GM23338 (cell line): ENCODE measurements around the gene CNRIP1. TPM values are rescaled to one million over a fixed set of nuclear protein-coding genes. Genes with fewer than 3 reads are reported as not detected.
A peak's percentile ranks its signal among the peaks of the same experiment; 100 is the strongest.

Experiments
- ATAC-seq: fragments of 200-7000 bp; cut with Tn5 transposase; 3 replicates; pipeline ENCODE4 v1.9.1; 2020
- DNase-seq: peaks from one replicate; pipeline ENCODE4 v3.0.0-alpha.2; 2015; ENCODE audit warnings: low spot score
- H2AFZ ChIP-seq: fragments of 200-600 bp; sonication (generic); 2 replicates; pipeline ENCODE4 v1.8.0; 2016; ENCODE audit warnings: antibody characterized with exemption, mild to moderate bottlenecking, moderate library complexity
- H3F3A ChIP-seq: fragments of 200-600 bp; sonication (generic); replicated peaks from 2 replicates; pipeline ENCODE4 v1.8.0; 2017; ENCODE audit warnings: antibody characterized with exemption, mixed run types, low read depth
- H3K27ac ChIP-seq: fragments of 200-600 bp; sonication (generic); 2 replicates; pipeline ENCODE4 v1.6.1; 2016; ENCODE audit warnings: low read depth
- H3K27me3 ChIP-seq: fragments of 200-600 bp; sonication (generic); 2 replicates; pipeline ENCODE4 v1.8.0; 2016; ENCODE audit warnings: mild to moderate bottlenecking, mixed run types, moderate library complexity; ENCODE audit not compliant: insufficient read depth
- H3K36me3 ChIP-seq: fragments of 200-600 bp; sonication (generic); 2 replicates; pipeline ENCODE4 v1.8.0; 2016; ENCODE audit warnings: mild to moderate bottlenecking; ENCODE audit not compliant: insufficient read depth
- H3K4me1 ChIP-seq: fragments of 200-600 bp; sonication (generic); 2 replicates; pipeline ENCODE4 v1.8.0; 2016; ENCODE audit warnings: mild to moderate bottlenecking, moderate library complexity; ENCODE audit not compliant: insufficient read depth
- H3K4me2 ChIP-seq: fragments of 200-600 bp; sonication (generic); 2 replicates; pipeline ENCODE4 v1.7.1; 2017; ENCODE audit warnings: mixed run types
- H3K4me3 ChIP-seq: fragments of 200-600 bp; sonication (generic); 2 replicates; pipeline ENCODE4 v1.6.1; 2016; ENCODE audit warnings: mixed run types
- H3K79me2 ChIP-seq: fragments of 200-600 bp; sonication (generic); replicated peaks from 2 replicates; pipeline ENCODE4 v1.8.0; 2017; ENCODE audit warnings: mild to moderate bottlenecking; ENCODE audit not compliant: insufficient read depth
- H3K9me2 ChIP-seq: fragments of 200-600 bp; sonication (generic); 2 replicates; pipeline ENCODE4 v1.8.0; 2017; ENCODE audit not compliant: insufficient read depth
- H4K20me1 ChIP-seq: fragments of 200-600 bp; sonication (generic); replicated peaks from 2 replicates; pipeline ENCODE4 v1.8.0; 2017; ENCODE audit warnings: mild to moderate bottlenecking; ENCODE audit not compliant: insufficient read depth
- H3K27ac Mint-ChIP-seq: 2 replicates; pipeline ENCODE4 v1.8.0; 2020; ENCODE audit warnings: inconsistent platforms, mild to moderate bottlenecking, moderate library complexity, mixed read lengths
- H3K27me3 Mint-ChIP-seq: 3 replicates; pipeline ENCODE4 v1.8.0; 2022; ENCODE audit warnings: low read depth, mild to moderate bottlenecking, moderate library complexity, mixed read lengths, inconsistent platforms; ENCODE audit not compliant: insufficient read depth, poor library complexity
- H3K36me3 Mint-ChIP-seq: 3 replicates; pipeline ENCODE4 v1.8.0; 2021; ENCODE audit warnings: low read depth, mild to moderate bottlenecking, inconsistent platforms, moderate library complexity, mixed read lengths
- H3K4me1 Mint-ChIP-seq: 3 replicates; pipeline ENCODE4 v1.8.0; 2020; ENCODE audit warnings: mild to moderate bottlenecking, inconsistent platforms, mixed read lengths
- H3K4me3 Mint-ChIP-seq: 3 replicates; pipeline ENCODE4 v1.8.0; 2021; ENCODE audit warnings: moderate library complexity, mild to moderate bottlenecking, inconsistent platforms, mixed read lengths
- H3K9me3 Mint-ChIP-seq: 3 replicates; pipeline ENCODE4 v1.8.0; 2020; ENCODE audit warnings: moderate library complexity, mild to moderate bottlenecking, inconsistent platforms, mixed read lengths
- CREB1 ChIP-seq: fragments of 250-450 bp; sonication (Bioruptor Pico); IDR thresholded peaks from 2 replicates; pipeline ENCODE4 v1.5.0; 2020; ENCODE audit warnings: low read depth, mild to moderate bottlenecking, moderate library complexity
- EZH2 ChIP-seq: fragments of 200-600 bp; sonication (generic); IDR thresholded peaks from one replicate; pipeline ENCODE4 v1.8.0; 2017; ENCODE audit warnings: antibody characterized with exemption, mild to moderate bottlenecking, low read depth; ENCODE audit not compliant: unreplicated experiment
- EZH2phosphoT487 ChIP-seq: fragments of 200-600 bp; sonication (generic); IDR thresholded peaks from one replicate; pipeline ENCODE4 v1.8.1; 2018; ENCODE audit warnings: antibody characterized with exemption; ENCODE audit not compliant: unreplicated experiment
- JUNB ChIP-seq: IDR thresholded peaks from one replicate; pipeline ENCODE4 v1.6.1; 2016; ENCODE audit warnings: antibody characterized with exemption; ENCODE audit not compliant: unreplicated experiment
- NANOG ChIP-seq: IDR thresholded peaks from 2 replicates; pipeline ENCODE4 v1.6.1; 2016; ENCODE audit warnings: antibody characterized with exemption, borderline replicate concordance
- ZNF114 ChIP-seq: fragments of 250-450 bp; sonication (Bioruptor Pico); IDR thresholded peaks from 2 replicates; pipeline ENCODE4 v1.5.0; 2020; ENCODE audit warnings: mild to moderate bottlenecking, moderate library complexity
- ZNF331 ChIP-seq: fragments of 250-450 bp; sonication (Bioruptor Pico); IDR thresholded peaks from 2 replicates; pipeline ENCODE4 v1.5.0; 2020; ENCODE audit warnings: low read depth, mild to moderate bottlenecking, moderate library complexity
- polyA plus RNA-seq: library from polyadenylated mRNA; unstranded; fragments of >200 nt; fragmentation: Nextera tagmentation; extraction: Ambion mirVana; gene quantifications from 2 replicates; pipeline ENCODE4 v1.2.1, GENCODE V29; 2016
- total RNA-seq: library from RNA; depleted of rRNA; stranded (reverse); fragments of >200 nt; shearing (Covaris generic); gene quantifications from 2 replicates; pipeline ENCODE4 v1.2.3, GENCODE V29; 2014
- TF ChIP-seq, protein P1 (sequence below): IDR thresholded peaks from one replicate; pipeline ENCODE4 v1.6.1; 2018; ENCODE audit warnings: antibody characterized with exemption; ENCODE audit not compliant: unreplicated experiment
- TF ChIP-seq, protein P2 (sequence below): IDR thresholded peaks from 2 replicates; pipeline ENCODE4 v1.6.1; 2016; ENCODE audit warnings: antibody characterized with exemption
- TF ChIP-seq, protein P3 (sequence below): fragments of 250-450 bp; sonication (Bioruptor Pico); IDR thresholded peaks from 2 replicates; pipeline ENCODE4 v1.5.0; 2020; ENCODE audit warnings: mild to moderate bottlenecking, moderate library complexity

CNRIP1 gene
- total and polyA plus RNA-seq, 2 experiments from 2014 or later = 5.9 to 6.9 TPM

DNA sequence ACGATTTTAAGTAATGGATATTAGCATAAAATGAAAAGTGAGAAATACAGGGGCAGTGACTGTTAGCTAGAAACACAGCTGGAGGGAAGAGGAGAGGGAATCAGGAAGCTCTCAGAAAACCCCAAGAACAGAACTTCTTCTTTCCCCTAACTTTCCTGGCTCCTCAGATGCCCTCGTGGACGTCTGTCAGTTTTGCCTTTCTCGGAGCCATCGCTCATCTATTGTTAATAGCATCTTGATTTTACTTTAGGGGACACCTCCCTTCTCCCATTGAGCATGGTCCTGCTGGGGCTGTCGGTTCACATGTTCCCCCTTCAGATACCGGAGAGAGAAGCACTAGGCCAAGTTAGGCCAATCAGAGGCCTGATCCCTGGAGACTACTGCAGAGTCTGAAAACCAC, 43.0 kb upstream of the CNRIP1 start:
- Histone ChIP-seq H3K4me3 (no peak overlapping the region), H3F3A (no peaks in the 10 kb centered on the region), H4K20me1 (no peaks in the 10 kb centered on the region), H3K4me2 (no peak overlapping the region), H3K4me1 (no peaks in the 10 kb centered on the region), H3K27ac (no peak overlapping the region), H3K79me2 (no peaks in the 10 kb centered on the region), H3K36me3 (no peaks in the 10 kb centered on the region), H3K9me2 (no peaks in the 10 kb centered on the region), H3K27me3 (peaks cover 10% of the 10 kb centered on the region), H2AFZ (0 out of 2 replicates have a peak overlapping the region, but pooled peaks have one; percentile 48)
- DNase-seq (no peak), ATAC-seq (no peak)
- Mint-ChIP-seq H3K27me3 (peaks cover 12% of the 10 kb centered on the region), H3K4me1 (peaks cover 10% of the 10 kb centered on the region; the same call in 2 of the 3 replicates), H3K4me3 (no peak overlapping the region), H3K27ac (no peak overlapping the region), H3K9me3 (no peaks in the 10 kb centered on the region), H3K36me3 (no peaks in the 10 kb centered on the region)
- TF ChIP-seq EZH2phosphoT487 (no peak), ZNF331 (CRISPR knock-in tag) (no peak), JUNB (no peak)
- TF ChIP-seq, protein P1, sequence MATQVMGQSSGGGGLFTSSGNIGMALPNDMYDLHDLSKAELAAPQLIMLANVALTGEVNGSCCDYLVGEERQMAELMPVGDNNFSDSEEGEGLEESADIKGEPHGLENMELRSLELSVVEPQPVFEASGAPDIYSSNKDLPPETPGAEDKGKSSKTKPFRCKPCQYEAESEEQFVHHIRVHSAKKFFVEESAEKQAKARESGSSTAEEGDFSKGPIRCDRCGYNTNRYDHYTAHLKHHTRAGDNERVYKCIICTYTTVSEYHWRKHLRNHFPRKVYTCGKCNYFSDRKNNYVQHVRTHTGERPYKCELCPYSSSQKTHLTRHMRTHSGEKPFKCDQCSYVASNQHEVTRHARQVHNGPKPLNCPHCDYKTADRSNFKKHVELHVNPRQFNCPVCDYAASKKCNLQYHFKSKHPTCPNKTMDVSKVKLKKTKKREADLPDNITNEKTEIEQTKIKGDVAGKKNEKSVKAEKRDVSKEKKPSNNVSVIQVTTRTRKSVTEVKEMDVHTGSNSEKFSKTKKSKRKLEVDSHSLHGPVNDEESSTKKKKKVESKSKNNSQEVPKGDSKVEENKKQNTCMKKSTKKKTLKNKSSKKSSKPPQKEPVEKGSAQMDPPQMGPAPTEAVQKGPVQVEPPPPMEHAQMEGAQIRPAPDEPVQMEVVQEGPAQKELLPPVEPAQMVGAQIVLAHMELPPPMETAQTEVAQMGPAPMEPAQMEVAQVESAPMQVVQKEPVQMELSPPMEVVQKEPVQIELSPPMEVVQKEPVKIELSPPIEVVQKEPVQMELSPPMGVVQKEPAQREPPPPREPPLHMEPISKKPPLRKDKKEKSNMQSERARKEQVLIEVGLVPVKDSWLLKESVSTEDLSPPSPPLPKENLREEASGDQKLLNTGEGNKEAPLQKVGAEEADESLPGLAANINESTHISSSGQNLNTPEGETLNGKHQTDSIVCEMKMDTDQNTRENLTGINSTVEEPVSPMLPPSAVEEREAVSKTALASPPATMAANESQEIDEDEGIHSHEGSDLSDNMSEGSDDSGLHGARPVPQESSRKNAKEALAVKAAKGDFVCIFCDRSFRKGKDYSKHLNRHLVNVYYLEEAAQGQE = no peak
- TF ChIP-seq, protein P2, sequence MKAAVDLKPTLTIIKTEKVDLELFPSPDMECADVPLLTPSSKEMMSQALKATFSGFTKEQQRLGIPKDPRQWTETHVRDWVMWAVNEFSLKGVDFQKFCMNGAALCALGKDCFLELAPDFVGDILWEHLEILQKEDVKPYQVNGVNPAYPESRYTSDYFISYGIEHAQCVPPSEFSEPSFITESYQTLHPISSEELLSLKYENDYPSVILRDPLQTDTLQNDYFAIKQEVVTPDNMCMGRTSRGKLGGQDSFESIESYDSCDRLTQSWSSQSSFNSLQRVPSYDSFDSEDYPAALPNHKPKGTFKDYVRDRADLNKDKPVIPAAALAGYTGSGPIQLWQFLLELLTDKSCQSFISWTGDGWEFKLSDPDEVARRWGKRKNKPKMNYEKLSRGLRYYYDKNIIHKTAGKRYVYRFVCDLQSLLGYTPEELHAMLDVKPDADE = no peak

DNA sequence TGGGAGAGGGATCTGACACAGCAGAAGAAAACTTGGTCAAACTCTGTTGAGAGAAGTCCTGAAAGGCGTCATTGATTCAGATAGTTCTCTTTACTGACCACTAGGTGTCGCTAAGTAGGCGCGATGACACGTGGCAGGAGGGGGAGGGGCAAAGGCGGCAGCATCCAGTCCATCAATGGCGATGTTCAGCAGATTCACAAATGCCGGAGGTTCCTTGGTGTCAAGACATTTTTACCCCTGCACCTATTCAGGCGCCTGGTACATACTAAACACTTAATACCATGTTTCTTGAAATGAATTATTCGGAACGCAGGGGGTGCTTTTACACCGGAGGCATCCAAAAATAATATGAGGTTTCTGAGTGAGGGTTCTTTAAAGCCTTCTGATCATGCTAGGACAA, 42.3 kb upstream of the CNRIP1 start:
- peak; percentile 65 for ATAC-seq
- Histone ChIP-seq H2AFZ (peak overlapping the region; percentile 83; the same call in 1 of the 2 replicates), H3F3A (no peaks in the 10 kb centered on the region), H3K4me3 (no peak overlapping the region), H3K79me2 (no peaks in the 10 kb centered on the region), H3K9me2 (no peaks in the 10 kb centered on the region), H4K20me1 (no peaks in the 10 kb centered on the region), H3K27me3 (peaks cover 10% of the 10 kb centered on the region), H3K27ac (no peak overlapping the region), H3K4me2 (no peak overlapping the region), H3K36me3 (no peaks in the 10 kb centered on the region), H3K4me1 (no peaks in the 10 kb centered on the region)
- H3K27me3 Mint-ChIP-seq = peaks cover 14% of the 10 kb centered on the region
- peak; percentile 87 for DNase-seq
- H3K9me3 Mint-ChIP-seq = no peaks in the 10 kb centered on the region
- H3K4me1 Mint-ChIP-seq = peaks cover 15% of the 10 kb centered on the region; the same call in 2 of the 3 replicates
- no peaks in the 10 kb centered on the region for H3K36me3 Mint-ChIP-seq
- no peak overlapping the region for H3K4me3 Mint-ChIP-seq
- H3K27ac Mint-ChIP-seq = no peak overlapping the region
- no peak for TF ChIP-seq EZH2phosphoT487
- TF ChIP-seq ZNF331 (CRISPR knock-in tag) = no peak
- TF ChIP-seq ZNF114 = no peak
- peak; percentile 85 for TF ChIP-seq CREB1 (CRISPR knock-in tag)
- no peak for TF ChIP-seq EZH2
- TF ChIP-seq, protein P2 = no peak
- TF ChIP-seq, protein P3, sequence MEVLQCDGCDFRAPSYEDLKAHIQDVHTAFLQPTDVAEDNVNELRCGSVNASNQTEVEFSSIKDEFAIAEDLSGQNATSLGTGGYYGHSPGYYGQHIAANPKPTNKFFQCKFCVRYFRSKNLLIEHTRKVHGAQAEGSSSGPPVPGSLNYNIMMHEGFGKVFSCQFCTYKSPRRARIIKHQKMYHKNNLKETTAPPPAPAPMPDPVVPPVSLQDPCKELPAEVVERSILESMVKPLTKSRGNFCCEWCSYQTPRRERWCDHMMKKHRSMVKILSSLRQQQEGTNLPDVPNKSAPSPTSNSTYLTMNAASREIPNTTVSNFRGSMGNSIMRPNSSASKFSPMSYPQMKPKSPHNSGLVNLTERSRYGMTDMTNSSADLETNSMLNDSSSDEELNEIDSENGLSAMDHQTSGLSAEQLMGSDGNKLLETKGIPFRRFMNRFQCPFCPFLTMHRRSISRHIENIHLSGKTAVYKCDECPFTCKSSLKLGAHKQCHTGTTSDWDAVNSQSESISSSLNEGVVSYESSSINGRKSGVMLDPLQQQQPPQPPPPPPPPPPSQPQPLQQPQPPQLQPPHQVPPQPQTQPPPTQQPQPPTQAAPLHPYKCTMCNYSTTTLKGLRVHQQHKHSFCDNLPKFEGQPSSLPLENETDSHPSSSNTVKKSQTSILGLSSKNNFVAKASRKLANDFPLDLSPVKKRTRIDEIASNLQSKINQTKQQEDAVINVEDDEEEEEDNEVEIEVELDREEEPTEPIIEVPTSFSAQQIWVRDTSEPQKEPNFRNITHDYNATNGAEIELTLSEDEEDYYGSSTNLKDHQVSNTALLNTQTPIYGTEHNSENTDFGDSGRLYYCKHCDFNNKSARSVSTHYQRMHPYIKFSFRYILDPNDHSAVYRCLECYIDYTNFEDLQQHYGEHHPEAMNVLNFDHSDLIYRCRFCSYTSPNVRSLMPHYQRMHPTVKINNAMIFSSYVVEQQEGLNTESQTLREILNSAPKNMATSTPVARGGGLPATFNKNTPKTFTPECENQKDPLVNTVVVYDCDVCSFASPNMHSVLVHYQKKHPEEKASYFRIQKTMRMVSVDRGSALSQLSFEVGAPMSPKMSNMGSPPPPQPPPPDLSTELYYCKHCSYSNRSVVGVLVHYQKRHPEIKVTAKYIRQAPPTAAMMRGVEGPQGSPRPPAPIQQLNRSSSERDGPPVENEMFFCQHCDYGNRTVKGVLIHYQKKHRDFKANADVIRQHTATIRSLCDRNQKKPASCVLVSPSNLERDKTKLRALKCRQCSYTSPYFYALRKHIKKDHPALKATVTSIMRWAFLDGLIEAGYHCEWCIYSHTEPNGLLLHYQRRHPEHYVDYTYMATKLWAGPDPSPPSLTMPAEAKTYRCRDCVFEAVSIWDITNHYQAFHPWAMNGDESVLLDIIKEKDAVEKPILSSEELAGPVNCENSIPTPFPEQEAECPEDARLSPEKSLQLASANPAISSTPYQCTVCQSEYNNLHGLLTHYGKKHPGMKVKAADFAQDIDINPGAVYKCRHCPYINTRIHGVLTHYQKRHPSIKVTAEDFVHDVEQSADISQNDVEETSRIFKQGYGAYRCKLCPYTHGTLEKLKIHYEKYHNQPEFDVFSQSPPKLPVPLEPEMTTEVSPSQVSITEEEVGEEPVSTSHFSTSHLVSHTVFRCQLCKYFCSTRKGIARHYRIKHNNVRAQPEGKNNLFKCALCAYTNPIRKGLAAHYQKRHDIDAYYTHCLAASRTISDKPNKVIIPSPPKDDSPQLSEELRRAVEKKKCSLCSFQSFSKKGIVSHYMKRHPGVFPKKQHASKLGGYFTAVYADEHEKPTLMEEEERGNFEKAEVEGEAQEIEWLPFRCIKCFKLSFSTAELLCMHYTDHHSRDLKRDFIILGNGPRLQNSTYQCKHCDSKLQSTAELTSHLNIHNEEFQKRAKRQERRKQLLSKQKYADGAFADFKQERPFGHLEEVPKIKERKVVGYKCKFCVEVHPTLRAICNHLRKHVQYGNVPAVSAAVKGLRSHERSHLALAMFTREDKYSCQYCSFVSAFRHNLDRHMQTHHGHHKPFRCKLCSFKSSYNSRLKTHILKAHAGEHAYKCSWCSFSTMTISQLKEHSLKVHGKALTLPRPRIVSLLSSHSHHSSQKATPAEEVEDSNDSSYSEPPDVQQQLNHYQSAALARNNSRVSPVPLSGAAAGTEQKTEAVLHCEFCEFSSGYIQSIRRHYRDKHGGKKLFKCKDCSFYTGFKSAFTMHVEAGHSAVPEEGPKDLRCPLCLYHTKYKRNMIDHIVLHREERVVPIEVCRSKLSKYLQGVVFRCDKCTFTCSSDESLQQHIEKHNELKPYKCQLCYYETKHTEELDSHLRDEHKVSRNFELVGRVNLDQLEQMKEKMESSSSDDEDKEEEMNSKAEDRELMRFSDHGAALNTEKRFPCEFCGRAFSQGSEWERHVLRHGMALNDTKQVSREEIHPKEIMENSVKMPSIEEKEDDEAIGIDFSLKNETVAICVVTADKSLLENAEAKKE = no peak
- no peak for TF ChIP-seq NANOG
